ENCODE results near the gene DRAM2. TPM values are rescaled to one million over a fixed set of nuclear protein-coding genes. Genes with fewer than 3 reads are reported as not detected.

DRAM2 gene
- total and polyA plus RNA-seq, 2 of the 4 experiments (the other 2 are of a cell fraction): 31.4 to 66.3 TPM

- Histone ChIP-seq H3K4me1 (ENCODE audit: control insufficient read depth, insufficient read depth, low read length) (no peaks in the 10 kb centered on the region), H3K18ac (ENCODE audit: low read depth, low read length) (no peak overlapping the region), H3K9me3 (ENCODE audit: control insufficient read depth, insufficient read depth, low read length) (peaks cover 7% of the 10 kb centered on the region), H3K27me3 (ENCODE audit: control insufficient read depth, insufficient read depth, low read length) (no peaks in the 10 kb centered on the region), H4K8ac (ENCODE audit: low read depth in 2 of 2, low read length in 2 of 2) (no peak overlapping the region), H4K5ac (ENCODE audit: low read depth, low read length) (no peak overlapping the region), H2BK20ac (ENCODE audit: low read depth, low read length) (no peak overlapping the region), H3K4ac (ENCODE audit: low read depth, low read length) (no peak overlapping the region), H3K9ac (ENCODE audit: low read depth, low read length) (no peak overlapping the region), H3K23ac (ENCODE audit: low read depth, low read length) (no peak overlapping the region), H3K79me1 (ENCODE audit: low read depth in 1 of 2, low read length in 2 of 2) (no peaks in the 10 kb centered on the region), H2BK120ac (ENCODE audit: low read depth, low read length) (no peak overlapping the region), H4K20me1 (ENCODE audit: insufficient read depth, low read length) (no peaks in the 10 kb centered on the region), H3K36me3 (ENCODE audit: control insufficient read depth, insufficient read depth, low read length) (no peaks in the 10 kb centered on the region), H3K56ac (ENCODE audit: extremely low read depth, insufficient read depth, low read length) (no peak overlapping the region), H2BK15ac (ENCODE audit: low read depth, low read length) (no peak overlapping the region), H3K4me3 (ENCODE audit: insufficient read depth, low read depth, low read length) (no peak overlapping the region), H2AK5ac (ENCODE audit: low read depth, low read length) (no peak overlapping the region), H3K27ac (ENCODE audit: insufficient read depth, low read length) (no peak overlapping the region), H2BK5ac (ENCODE audit: low read depth, low read length, poor library complexity, severe bottlenecking) (no peak overlapping the region), H3K9me1 (ENCODE audit: insufficient read depth, low read length) (no peaks in the 10 kb centered on the region), H2AK9ac (replicated peaks; ENCODE audit: low read depth, low read length, poor library complexity) (no peak overlapping the region), H4K91ac (ENCODE audit: insufficient read depth, low read depth, low read length) (no peak overlapping the region), H3K14ac (replicated peaks; ENCODE audit: low read depth, low read length) (no peak overlapping the region), H2AFZ (replicated peaks; ENCODE audit: low read length, poor library complexity) (no peak overlapping the region), H3K4me2 (ENCODE audit: low read depth, low read length) (no peak overlapping the region)
- ChIA-PET POLR2A (ENCODE audit: unreplicated experiment) (no interaction called here), CTCF (no interaction called here)
- dilution Hi-C loops (cut with HindIII; ENCODE audit: low sequenced_read_pairs, unreplicated experiment): no loop called here
- ATAC-seq (ENCODE audit: low read depth) (no peak), DNase-seq (no peak)
- TF ChIP-seq RFX5 (IDR thresholded peaks at IDR 0.05; ENCODE audit: low read depth, low read length): no peak
- TF ChIP-seq SMC3 (IDR thresholded peaks at IDR 0.05; ENCODE audit: low read depth, low read length): no peak
- no peak for TF ChIP-seq ELK1 (IDR thresholded peaks at IDR 0.05; ENCODE audit: borderline replicate concordance, low read depth, low read length)
- no peak for TF ChIP-seq BHLHE40 (IDR thresholded peaks at IDR 0.05; ENCODE audit: low read depth, low read length)
- TF ChIP-seq NFE2L2 (IDR thresholded peaks at IDR 0.05; ENCODE audit: low read depth, low read length): no peak
- no peak for TF ChIP-seq CHD1 (IDR thresholded peaks at IDR 0.05; ENCODE audit: low read depth, low read length)
- TF ChIP-seq MAZ (IDR thresholded peaks at IDR 0.05; ENCODE audit: borderline replicate concordance, low read depth, low read length): no peak
- no peak for TF ChIP-seq USF2 (IDR thresholded peaks at IDR 0.05; ENCODE audit: low read depth, low read length)
- no peak for TF ChIP-seq POLR2A (IDR thresholded peaks at IDR 0.05; ENCODE audit: low read depth, low read length)
- TF ChIP-seq FOS (IDR thresholded peaks at IDR 0.05; ENCODE audit: low read depth, low read length): no peak
- no peak for TF ChIP-seq CTCF (conservative IDR thresholded peaks at IDR 0.05; ENCODE audit: low read depth, low read length)
- no peak for TF ChIP-seq CEBPB (IDR thresholded peaks at IDR 0.05; ENCODE audit: low read depth, low read length)
- TF ChIP-seq MXI1 (IDR thresholded peaks at IDR 0.05; ENCODE audit: borderline replicate concordance, low read depth, low read length): no peak
- no peak for TF ChIP-seq MAFK (IDR thresholded peaks at IDR 0.05; ENCODE audit: low read depth, low read length)
- TF ChIP-seq RCOR1 (IDR thresholded peaks at IDR 0.05; ENCODE audit: insufficient replicate concordance, low read length): no peak
- TF ChIP-seq RAD21 (IDR thresholded peaks at IDR 0.05; ENCODE audit: low read length): no peak
- no TSS peak for BruUV-seq (replicated peaks)
- in situ Hi-C loops (cut with MboI; ENCODE audit: low sequenced_read_pairs): no loop called here
- intact Hi-C loops (cut with micrococcal nuclease): no loop called here
- 71% methylated on average over 1 of the region's 2 CpGs; no CpG with 5 or more reads in 1 of the 2 experiments for WGBS, 2 experiments (ENCODE audit: extremely low coverage in 2 of 2, insufficient read length in 1 of 2)
These were observed 42.4 kb downstream of the DRAM2 start for GRCh38 chr1:111097356-111098099.
